Ishikawa (cell line): ENCODE data around the gene SPIC.

ENCODE experiments used
- CEBPB ChIP-seq: IDR thresholded peaks from 2 replicates; pipeline ENCODE4 v1.6.1; 2012
- CREB1 ChIP-seq: IDR thresholded peaks from 2 replicates; pipeline ENCODE4 v1.6.1; 2012; ENCODE audit warnings: low read depth
- EGR1 ChIP-seq: IDR thresholded peaks from 2 replicates; pipeline ENCODE4 v1.6.1; 2012
- EP300 ChIP-seq: IDR thresholded peaks from 2 replicates; pipeline ENCODE4 v1.6.1; 2012; ENCODE audit warnings: borderline replicate concordance
- FOXM1 ChIP-seq: IDR thresholded peaks from 2 replicates; pipeline ENCODE4 v1.6.1; 2012; ENCODE audit warnings: low read depth, borderline replicate concordance
- NFIC ChIP-seq: IDR thresholded peaks from 2 replicates; pipeline ENCODE4 v1.6.1; 2012
- RAD21 ChIP-seq: IDR thresholded peaks from 2 replicates; pipeline ENCODE4 v1.6.1; 2012; ENCODE audit warnings: low read depth
- TAF1 ChIP-seq: IDR thresholded peaks from 2 replicates; pipeline ENCODE4 v1.6.1; 2012; ENCODE audit warnings: low read depth, mild to moderate bottlenecking
- TCF12 ChIP-seq: IDR thresholded peaks from 2 replicates; pipeline ENCODE4 v1.6.1; 2012; ENCODE audit warnings: low read depth
- TEAD4 ChIP-seq: IDR thresholded peaks from 2 replicates; pipeline ENCODE4 v1.6.1; 2012
- YY1 ChIP-seq: IDR thresholded peaks from 2 replicates; pipeline ENCODE4 v1.6.1; 2012; ENCODE audit warnings: low read depth
- ZBTB7A ChIP-seq: IDR thresholded peaks from 2 replicates; pipeline ENCODE4 v1.6.1; 2012; ENCODE audit warnings: low read depth
- TF ChIP-seq, protein P1 (sequence below): IDR thresholded peaks from 2 replicates; pipeline ENCODE4 v1.6.1; 2012
- TF ChIP-seq, protein P2 (sequence below): IDR thresholded peaks from 2 replicates; pipeline ENCODE4 v1.6.1; 2012; ENCODE audit warnings: low read depth, mild to moderate bottlenecking
- TF ChIP-seq, protein P3 (sequence below): IDR thresholded peaks from 2 replicates; pipeline ENCODE4 v1.6.1; 2012

Gene SPIC

DNA sequence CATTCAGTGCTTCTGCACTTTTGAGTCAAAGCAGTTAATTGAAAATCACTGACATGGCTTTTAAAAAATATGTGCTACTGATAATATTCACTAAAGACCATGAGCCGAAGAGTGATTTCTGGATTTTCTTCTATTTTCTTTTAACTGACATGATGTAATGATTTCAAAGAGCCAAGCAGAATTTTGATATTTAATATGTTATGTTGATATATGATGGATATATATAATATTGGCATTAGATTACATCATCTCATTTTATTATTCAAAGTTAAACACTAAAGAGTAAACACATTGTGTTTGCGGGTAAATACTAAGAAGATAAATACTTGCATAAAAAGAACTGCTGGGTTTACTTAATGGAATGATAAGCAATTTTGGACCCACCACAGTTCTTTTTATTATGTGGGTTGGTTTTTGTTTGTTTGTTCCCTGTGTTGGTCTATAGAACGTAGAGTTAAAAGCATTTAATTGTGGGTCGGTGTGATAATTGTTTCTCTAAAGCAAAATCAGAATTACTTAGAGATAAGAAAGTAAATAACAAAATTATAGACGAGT lies 692 bp downstream of the SPIC start:
- TF ChIP-seq, protein P1, sequence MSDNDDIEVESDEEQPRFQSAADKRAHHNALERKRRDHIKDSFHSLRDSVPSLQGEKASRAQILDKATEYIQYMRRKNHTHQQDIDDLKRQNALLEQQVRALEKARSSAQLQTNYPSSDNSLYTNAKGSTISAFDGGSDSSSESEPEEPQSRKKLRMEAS = no peak
- TF ChIP-seq CEBPB (no peak), TCF12 (no peak), EP300 (no peak), FOXM1 (no peak), EGR1 (no peak), ZBTB7A (no peak)
- TF ChIP-seq, protein P2, sequence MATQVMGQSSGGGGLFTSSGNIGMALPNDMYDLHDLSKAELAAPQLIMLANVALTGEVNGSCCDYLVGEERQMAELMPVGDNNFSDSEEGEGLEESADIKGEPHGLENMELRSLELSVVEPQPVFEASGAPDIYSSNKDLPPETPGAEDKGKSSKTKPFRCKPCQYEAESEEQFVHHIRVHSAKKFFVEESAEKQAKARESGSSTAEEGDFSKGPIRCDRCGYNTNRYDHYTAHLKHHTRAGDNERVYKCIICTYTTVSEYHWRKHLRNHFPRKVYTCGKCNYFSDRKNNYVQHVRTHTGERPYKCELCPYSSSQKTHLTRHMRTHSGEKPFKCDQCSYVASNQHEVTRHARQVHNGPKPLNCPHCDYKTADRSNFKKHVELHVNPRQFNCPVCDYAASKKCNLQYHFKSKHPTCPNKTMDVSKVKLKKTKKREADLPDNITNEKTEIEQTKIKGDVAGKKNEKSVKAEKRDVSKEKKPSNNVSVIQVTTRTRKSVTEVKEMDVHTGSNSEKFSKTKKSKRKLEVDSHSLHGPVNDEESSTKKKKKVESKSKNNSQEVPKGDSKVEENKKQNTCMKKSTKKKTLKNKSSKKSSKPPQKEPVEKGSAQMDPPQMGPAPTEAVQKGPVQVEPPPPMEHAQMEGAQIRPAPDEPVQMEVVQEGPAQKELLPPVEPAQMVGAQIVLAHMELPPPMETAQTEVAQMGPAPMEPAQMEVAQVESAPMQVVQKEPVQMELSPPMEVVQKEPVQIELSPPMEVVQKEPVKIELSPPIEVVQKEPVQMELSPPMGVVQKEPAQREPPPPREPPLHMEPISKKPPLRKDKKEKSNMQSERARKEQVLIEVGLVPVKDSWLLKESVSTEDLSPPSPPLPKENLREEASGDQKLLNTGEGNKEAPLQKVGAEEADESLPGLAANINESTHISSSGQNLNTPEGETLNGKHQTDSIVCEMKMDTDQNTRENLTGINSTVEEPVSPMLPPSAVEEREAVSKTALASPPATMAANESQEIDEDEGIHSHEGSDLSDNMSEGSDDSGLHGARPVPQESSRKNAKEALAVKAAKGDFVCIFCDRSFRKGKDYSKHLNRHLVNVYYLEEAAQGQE = no peak

DNA sequence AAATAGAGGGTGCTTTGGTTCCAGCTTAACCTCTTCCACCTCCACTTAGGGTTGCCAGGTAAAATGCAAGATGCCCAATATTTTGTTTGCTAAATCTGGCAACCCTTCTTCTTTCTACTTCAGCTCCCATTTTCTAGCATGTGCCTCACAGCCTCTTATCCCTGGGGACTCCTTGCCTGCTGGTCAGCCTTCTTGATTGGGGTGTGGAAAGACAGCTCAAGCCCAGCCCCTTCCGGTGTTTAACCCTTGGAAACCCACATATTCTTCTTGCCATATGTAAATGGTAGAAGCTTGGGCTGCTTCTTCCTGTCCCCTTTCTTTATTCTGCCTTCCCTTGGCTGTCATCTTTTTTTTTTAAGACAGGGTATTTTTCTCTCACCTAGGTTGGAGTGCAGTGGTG lies 5.7 kb downstream of the SPIC start:
- TF ChIP-seq EP300 = no peak
- TF ChIP-seq ZBTB7A = no peak
- no peak for TF ChIP-seq TEAD4
- no peak for TF ChIP-seq FOXM1
- TF ChIP-seq TAF1 = no peak
- no peak for TF ChIP-seq CEBPB
- no peak for TF ChIP-seq EGR1
- TF ChIP-seq TCF12 = no peak
- no peak for TF ChIP-seq NFIC
- TF ChIP-seq RAD21 = no peak
- TF ChIP-seq, protein P1 = no peak
- no peak for TF ChIP-seq YY1
- TF ChIP-seq, protein P2 = no peak
- no peak for TF ChIP-seq CREB1
- TF ChIP-seq, protein P3, sequence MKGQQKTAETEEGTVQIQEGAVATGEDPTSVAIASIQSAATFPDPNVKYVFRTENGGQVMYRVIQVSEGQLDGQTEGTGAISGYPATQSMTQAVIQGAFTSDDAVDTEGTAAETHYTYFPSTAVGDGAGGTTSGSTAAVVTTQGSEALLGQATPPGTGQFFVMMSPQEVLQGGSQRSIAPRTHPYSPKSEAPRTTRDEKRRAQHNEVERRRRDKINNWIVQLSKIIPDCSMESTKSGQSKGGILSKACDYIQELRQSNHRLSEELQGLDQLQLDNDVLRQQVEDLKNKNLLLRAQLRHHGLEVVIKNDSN = no peak

DNA sequence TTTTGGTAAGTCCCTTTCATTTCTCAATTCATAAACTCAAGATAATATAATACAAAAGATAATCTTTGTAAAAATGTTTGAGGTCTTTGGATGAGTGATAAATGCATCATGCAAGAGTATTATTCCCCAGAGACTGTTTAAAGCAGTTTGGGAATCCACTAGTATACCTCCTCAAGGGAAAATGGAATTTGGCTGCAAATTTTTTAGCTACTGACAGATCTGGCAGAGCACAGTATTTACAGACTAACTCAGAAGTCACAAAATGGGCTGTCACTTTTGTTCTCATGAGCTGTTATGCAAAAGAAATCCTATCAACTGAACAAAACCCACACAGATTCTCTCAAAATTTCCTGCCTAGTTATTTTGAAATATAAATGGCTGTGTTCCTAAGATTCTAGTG lies 9.9 kb downstream of the SPIC start:
- TF ChIP-seq YY1 = no peak
- no peak for TF ChIP-seq FOXM1
- TF ChIP-seq NFIC = no peak
- TF ChIP-seq, protein P2 = no peak
- TF ChIP-seq ZBTB7A = no peak
- no peak for TF ChIP-seq TCF12
- TF ChIP-seq EP300 = no peak
- TF ChIP-seq EGR1 = no peak
- no peak for TF ChIP-seq CEBPB
- no peak for TF ChIP-seq RAD21
- TF ChIP-seq, protein P1 = no peak
- TF ChIP-seq TAF1 = no peak
- no peak for TF ChIP-seq TEAD4
- no peak for TF ChIP-seq CREB1
- TF ChIP-seq, protein P3 = no peak

DNA sequence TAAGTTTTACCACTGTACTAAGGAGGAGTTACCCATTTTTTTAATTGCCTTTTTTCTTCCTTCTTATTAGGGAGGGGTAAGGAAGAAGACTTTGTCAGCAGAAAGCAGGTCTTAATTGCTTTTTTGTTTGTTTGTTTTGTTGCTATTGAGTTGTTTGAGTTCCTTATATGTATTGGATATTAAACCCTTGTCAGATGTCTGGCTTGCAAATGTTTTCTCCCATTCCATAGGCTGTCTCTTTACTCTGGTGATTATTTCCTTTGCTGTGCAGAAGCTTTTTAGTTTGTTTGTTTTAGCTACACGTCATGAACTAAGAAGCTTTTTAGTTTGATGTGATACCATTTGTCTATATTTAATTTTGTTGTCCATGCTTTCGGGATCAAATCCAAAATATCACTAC lies 13.3 kb downstream of the SPIC start:
- TF ChIP-seq NFIC (no peak), YY1 (no peak)
- TF ChIP-seq, protein P2 = no peak
